HUES6 (cell line): Measurements from ENCODE around the gene ZDHHC1.

Experiments used
- H3K27ac ChIP-seq: 2 replicates; pipeline ENCODE4 v1.7.0; 2013; ENCODE audit warnings: low read depth, mild to moderate bottlenecking, low read length, inconsistent platforms
- H3K27me3 ChIP-seq: 2 replicates; pipeline ENCODE4 v1.6.1; 2013; ENCODE audit warnings: low read length; ENCODE audit not compliant: control insufficient read depth, insufficient read depth
- H3K36me3 ChIP-seq: 2 replicates; pipeline ENCODE4 v1.6.1; 2013; ENCODE audit warnings: low read length; ENCODE audit not compliant: control insufficient read depth, insufficient read depth
- H3K4me1 ChIP-seq: 2 replicates; pipeline ENCODE4 v1.6.1; 2013; ENCODE audit warnings: low read length; ENCODE audit not compliant: control insufficient read depth, insufficient read depth
- H3K4me3 ChIP-seq: 2 replicates; pipeline ENCODE4 v1.5.1; 2013; ENCODE audit warnings: low read depth, low read length
- H3K9ac ChIP-seq: one replicate; pipeline ENCODE4 v1.6.1; 2013; ENCODE audit warnings: mild to moderate bottlenecking, low read length
- H3K9me3 ChIP-seq: 2 replicates; pipeline ENCODE4 v1.6.1; 2013; ENCODE audit warnings: low read depth, low read length; ENCODE audit not compliant: control insufficient read depth, insufficient read depth

ZDHHC1 gene

GRCh38 chr16:67415872-67416793 lies at the start of gene ZDHHC1:
Gene ZDHHC1 (minus strand): TSS chr16:67416477. CDS start chr16:67407775, 8,702 bp downstream.
- 0 out of 2 replicates have a peak within 1 kb of the TSS, but pooled peaks have one; percentile 53 for H3K27ac ChIP-seq

GRCh38 chr16:67464565-67464964 lies 48.3 kb upstream of the ZDHHC1 start:
- Histone ChIP-seq H3K36me3 (no peaks in the 10 kb centered on the region), H3K9me3 (no peaks in the 10 kb centered on the region), H3K27me3 (no peaks in the 10 kb centered on the region), H3K4me3 (no peak overlapping the region), H3K27ac (no peak overlapping the region), H3K9ac (no peak overlapping the region), H3K4me1 (peaks cover 4% of the 10 kb centered on the region; the same call in 1 of the 2 replicates)

More at GRCh38 chr16:67415872-67416793, at the start of gene ZDHHC1:
- Histone ChIP-seq H3K27me3 (no peaks in the 10 kb centered on the region), H3K36me3 (no peaks in the 10 kb centered on the region), H3K9me3 (peaks cover 3% of the 10 kb centered on the region; the same call in 1 of the 2 replicates), H3K4me3 (peak within 1 kb of the TSS; percentile 71), H3K9ac (peak within 1 kb of the TSS; percentile 52), H3K4me1 (peaks cover 21% of the 10 kb centered on the region)

GRCh38 chr16:67463691-67464090 lies 47.4 kb upstream of the ZDHHC1 start:
- Histone ChIP-seq H3K4me1 (peaks cover 4% of the 10 kb centered on the region; the same call in 1 of the 2 replicates), H3K27ac (no peak overlapping the region), H3K9ac (no peak overlapping the region), H3K9me3 (no peaks in the 10 kb centered on the region), H3K36me3 (no peaks in the 10 kb centered on the region), H3K4me3 (no peak overlapping the region), H3K27me3 (no peaks in the 10 kb centered on the region)

- Histone ChIP-seq H3K36me3 (no peaks in the 10 kb centered on the region), H3K9me3 (no peaks in the 10 kb centered on the region), H3K4me1 (peaks cover 4% of the 10 kb centered on the region; the same call in 1 of the 2 replicates), H3K9ac (no peak overlapping the region), H3K4me3 (no peak overlapping the region), H3K27me3 (no peaks in the 10 kb centered on the region), H3K27ac (no peak overlapping the region)
Observed at GRCh38 chr16:67463059-67463458, 46.8 kb upstream of the ZDHHC1 start.

GRCh38 chr16:67462279-67462655 lies 46.0 kb upstream of the ZDHHC1 start:
- Histone ChIP-seq H3K27ac (no peak overlapping the region), H3K9ac (no peak overlapping the region), H3K36me3 (no peaks in the 10 kb centered on the region), H3K9me3 (no peaks in the 10 kb centered on the region), H3K27me3 (no peaks in the 10 kb centered on the region), H3K4me3 (no peak overlapping the region), H3K4me1 (peaks cover 4% of the 10 kb centered on the region; the same call in 1 of the 2 replicates)

GRCh38 chr16:67461600-67462278 lies 45.5 kb upstream of the ZDHHC1 start:
- Histone ChIP-seq H3K27me3 (no peaks in the 10 kb centered on the region), H3K4me3 (no peak overlapping the region), H3K4me1 (peaks cover 4% of the 10 kb centered on the region; the same call in 1 of the 2 replicates), H3K9ac (no peak overlapping the region), H3K36me3 (no peaks in the 10 kb centered on the region), H3K27ac (no peak overlapping the region), H3K9me3 (no peaks in the 10 kb centered on the region)

GRCh38 chr16:67460961-67461360 lies 44.7 kb upstream of the ZDHHC1 start:
- no peak overlapping the region for H3K27ac ChIP-seq
- H3K9ac ChIP-seq, result no peak overlapping the region
- H3K9me3 ChIP-seq, result no peaks in the 10 kb centered on the region
- H3K36me3 ChIP-seq, result no peaks in the 10 kb centered on the region
- H3K4me1 ChIP-seq, result peaks cover 4% of the 10 kb centered on the region; the same call in 1 of the 2 replicates
- no peak overlapping the region for H3K4me3 ChIP-seq
- H3K27me3 ChIP-seq, result no peaks in the 10 kb centered on the region

- Histone ChIP-seq H3K4me1 (no peaks in the 10 kb centered on the region), H3K9ac (no peak overlapping the region), H3K9me3 (no peaks in the 10 kb centered on the region), H3K4me3 (no peak overlapping the region), H3K27me3 (no peaks in the 10 kb centered on the region), H3K36me3 (no peaks in the 10 kb centered on the region), H3K27ac (no peak overlapping the region)
Observed at GRCh38 chr16:67460168-67460567, 43.9 kb upstream of the ZDHHC1 start.

GRCh38 chr16:67459861-67460150 lies 43.5 kb upstream of the ZDHHC1 start:
- no peak overlapping the region for H3K27ac ChIP-seq
- no peaks in the 10 kb centered on the region for H3K9me3 ChIP-seq
- H3K9ac ChIP-seq, result no peak overlapping the region
- no peaks in the 10 kb centered on the region for H3K36me3 ChIP-seq
- H3K4me3 ChIP-seq, result no peak overlapping the region
- no peaks in the 10 kb centered on the region for H3K27me3 ChIP-seq
- H3K4me1 ChIP-seq, result no peaks in the 10 kb centered on the region

GRCh38 chr16:67459066-67459860 lies 43.0 kb upstream of the ZDHHC1 start:
- Histone ChIP-seq H3K36me3 (no peaks in the 10 kb centered on the region), H3K27ac (no peak overlapping the region), H3K9me3 (no peaks in the 10 kb centered on the region), H3K4me3 (no peak overlapping the region), H3K9ac (no peak overlapping the region), H3K4me1 (no peaks in the 10 kb centered on the region; the same call in 1 of the 2 replicates), H3K27me3 (no peaks in the 10 kb centered on the region)
